Measurements from ENCODE around the gene RNASET2. TPM values are rescaled to one million over a fixed set of nuclear protein-coding genes. Genes with fewer than 3 reads are reported as not detected.

RNASET2 gene
- total and polyA plus RNA-seq, 10 of the 15 experiments (the other 5 are each of a cell fraction or from before 2014, with no cell fraction given) = 5.5 to 225 (median 50.2) TPM

DNA sequence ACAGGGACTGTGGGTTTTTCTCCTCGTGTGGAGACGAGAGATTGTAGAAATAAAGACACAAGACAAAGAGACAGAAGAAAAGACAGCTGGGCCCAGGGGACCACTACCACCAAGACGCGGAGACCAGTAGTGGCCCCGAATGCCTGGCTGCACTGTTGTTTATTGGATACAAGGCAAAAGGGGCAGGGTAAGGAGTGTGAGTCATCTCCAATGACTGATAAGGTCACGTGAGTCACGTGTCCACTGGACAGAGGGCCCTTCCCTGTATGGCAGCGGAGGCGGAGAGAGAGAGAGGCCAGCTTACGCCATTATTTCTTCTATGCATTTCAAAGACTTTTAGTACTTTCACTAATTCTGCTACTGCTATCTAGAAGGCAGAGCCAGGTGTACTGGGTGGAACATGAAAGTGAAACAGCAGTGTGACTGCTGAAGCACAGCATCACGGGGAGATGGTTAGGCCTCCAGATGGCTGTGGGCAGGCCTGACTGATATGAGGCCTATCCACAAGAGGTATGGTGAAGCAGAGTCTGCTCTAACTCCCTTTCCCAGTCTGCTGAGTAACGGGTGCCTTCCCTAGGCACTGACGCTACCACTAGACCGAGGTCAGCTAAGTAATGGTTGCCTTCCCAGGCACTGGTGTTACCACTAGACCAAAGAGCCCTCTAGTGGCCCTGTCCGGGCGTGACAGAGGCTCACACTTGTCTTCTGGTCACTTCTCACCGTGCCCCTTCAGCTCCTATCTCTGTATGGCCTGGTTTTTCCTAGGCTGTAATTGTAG, 5.3 kb downstream of the RNASET2 start (continued):
- TF ChIP-seq CUX1 (IDR thresholded peaks at IDR 0.05; ENCODE audit: insufficient replicate concordance, low read depth, low read length) (peak; percentile 25), MXI1 (IDR thresholded peaks at IDR 0.05; ENCODE audit: low read depth, low read length) (peak; percentile 35), SMARCA5 (IDR thresholded peaks at IDR 0.05) (peak; percentile 85), BCL11A (IDR thresholded peaks at IDR 0.05; ENCODE audit: low read depth, low read length) (peak; percentile 73), IRF4 (IDR thresholded peaks at IDR 0.05; ENCODE audit: low read depth, low read length) (peak; percentile 77), ZNF687 (IDR thresholded peaks at IDR 0.05) (peak; percentile 74), EED (IDR thresholded peaks at IDR 0.05; ENCODE audit: low read depth) (peak; percentile 94), IKZF2 (IDR thresholded peaks at IDR 0.05) (peak; percentile 94), ATF2 (IDR thresholded peaks at IDR 0.05; ENCODE audit: low read length) (peak; percentile 62), RCOR1 (conservative IDR thresholded peaks at IDR 0.05; ENCODE audit: low read depth, low read length) (0 out of 2 replicates have a peak, but pooled peaks have one; percentile 10), CHD2 (IDR thresholded peaks at IDR 0.05; ENCODE audit: borderline replicate concordance, low read depth, low read length) (0 out of 2 replicates have a peak, but pooled peaks have one; percentile 37), NFIC (IDR thresholded peaks at IDR 0.05; ENCODE audit: low read depth, low read length) (peak; percentile 48; the same call in 1 of the 2 replicates), SMC3 (IDR thresholded peaks at IDR 0.05; ENCODE audit: borderline replicate concordance, low read length) (peak; percentile 29; the same call in 1 of the 2 replicates), STAT1 (conservative IDR thresholded peaks at IDR 0.05) (0 out of 2 replicates have a peak, but pooled peaks have one; percentile 17), NFYB (IDR thresholded peaks at IDR 0.05; ENCODE audit: insufficient read depth, low read depth, low read length) (0 out of 2 replicates have a peak, but pooled peaks have one; percentile 6), LARP7 (IDR thresholded peaks at IDR 0.05) (0 out of 2 replicates have a peak, but pooled peaks have one; percentile 49), USF1 (IDR thresholded peaks at IDR 0.05; ENCODE audit: borderline replicate concordance, extremely low read length, insufficient read depth, low read depth, low read length) (peak; percentile 67), CBFB (IDR thresholded peaks at IDR 0.05; ENCODE audit: low read depth) (peak; percentile 41; the same call in 1 of the 2 replicates)

All from GM12878 (cell line).